HCT116 (cell line): ENCODE data around the gene PAXIP1. TPM values are rescaled to one million over a fixed set of nuclear protein-coding genes. Genes with fewer than 3 reads are reported as not detected.
"Not testable (repeated sequence)": the region's sequence is repeated elsewhere in the genome, so short reads cannot be mapped to it uniquely, and the experiment has no call there.

Source experiments
- ATAC-seq: fragments of 200-7000 bp; cut with Tn5 transposase; 2 replicates; pipeline ENCODE4 v1.9.1; 2020; ENCODE audit warnings: mild to moderate bottlenecking, moderate library complexity
- BruUV-seq: library from RNA; stranded (reverse); fragments of 400-500 nt; replicated peaks from 2 replicates; lab custom pipeline; 2021; lab: Mats Ljungman, UMichigan
- CTCF ChIA-PET: fragments of 300-600 bp; sonication (Branson Sonifier 250); formaldehyde crosslinking; loops from one replicate; lab custom pipeline; 2021; ENCODE audit warnings: antibody characterized with exemption; lab: Charles Lee
- POLR2A ChIA-PET: fragments of 300-600, 350-600 bp; sonication (Branson Sonifier 250); formaldehyde crosslinking; loops from one replicate; lab custom pipeline; 2021; ENCODE audit warnings: antibody characterized with exemption; lab: Charles Lee
- RAD21 ChIA-PET, 2 experiments: fragments of 300-600 bp; sonication (Branson Sonifier 250); formaldehyde crosslinking; loops; one replicate each; lab custom pipeline; 2023; ENCODE audit warnings: low total read pairs in 2 of 2; ENCODE audit not compliant: uncharacterized antibody in 2 of 2, unreplicated experiment in 2 of 2, low non-redundant PET in 1 of 2; lab: Charles Lee
- DNase-seq: peaks from one replicate; pipeline ENCODE4 v3.0.0-alpha.2; 2010; ENCODE audit warnings: low read depth, low spot score
- H2AFZ ChIP-seq: fragments of 200-600 bp; shearing (Covaris generic), sonication (generic); 2 replicates; pipeline ENCODE4 v1.6.1; 2017; ENCODE audit warnings: low read depth, mixed run types, mixed read lengths, antibody characterized with exemption, low read length; ENCODE audit not compliant: poor library complexity, severe bottlenecking
- H3K27ac ChIP-seq: 2 replicates; pipeline ENCODE4 v1.5.1; 2012; ENCODE audit warnings: low read depth, low read length
- H3K27me3 ChIP-seq: fragments of 200-600 bp; sonication (generic); 2 replicates; pipeline ENCODE4 v1.6.1; 2016; ENCODE audit warnings: mixed run types, low read length, mixed read lengths; ENCODE audit not compliant: insufficient read depth
- H3K36me3 ChIP-seq, 2 experiments: fragments of 200-500 bp in 1 of 2; fragments of 200-600 bp in 1 of 2; sonication (Bioruptor generic) in 1 of 2; sonication (generic) in 1 of 2; 2 replicates each; pipeline versions ENCODE4 v1.5.1 to v1.6.1; 2014 to 2016; ENCODE audit warnings: low read length in 2 of 2, inconsistent platforms in 1 of 2, mixed read lengths in 1 of 2, mixed run types in 1 of 2; ENCODE audit not compliant: insufficient read depth in 2 of 2, control insufficient read depth in 1 of 2
- H3K4me1 ChIP-seq, 2 experiments: fragments of 200-600 bp in 1 of 2; sonication (generic) in 1 of 2; 2 replicates each; pipeline versions ENCODE4 v1.5.1 to v1.6.1; 2012 to 2017; ENCODE audit warnings: low read length in 2 of 2, inconsistent platforms in 1 of 2, mild to moderate bottlenecking in 1 of 2, mixed read lengths in 1 of 2, mixed run types in 1 of 2, moderate library complexity in 1 of 2; ENCODE audit not compliant: insufficient read depth in 2 of 2, control insufficient read depth in 1 of 2
- H3K4me2 ChIP-seq: fragments of 200-600 bp; sonication (generic); 2 replicates; pipeline ENCODE4 v1.6.1; 2017; ENCODE audit warnings: mixed run types, low read length, mixed read lengths
- H3K4me3 ChIP-seq, 2 experiments: fragments of 200-600 bp in 1 of 2; sonication (generic) in 1 of 2; replicated peaks in 1 of 2; 2 replicates each; pipeline ENCODE4 v1.5.1; 2011 to 2016; ENCODE audit warnings: low read length in 2 of 2, control low read depth in 1 of 2, low read depth in 1 of 2, mild to moderate bottlenecking in 1 of 2, mixed read lengths in 1 of 2, mixed run types in 1 of 2
- H3K79me2 ChIP-seq: fragments of 200-600 bp; sonication (generic); 2 replicates; pipeline ENCODE4 v1.6.1; 2017; ENCODE audit warnings: mild to moderate bottlenecking, mixed run types, low read length, moderate library complexity, mixed read lengths; ENCODE audit not compliant: insufficient read depth
- H3K9ac ChIP-seq: fragments of 200-600 bp; sonication (generic); 2 replicates; pipeline ENCODE4 v1.6.1; 2016; ENCODE audit warnings: low read length, mixed read lengths
- H3K9me2 ChIP-seq: fragments of 200-600 bp; sonication (generic), shearing (Covaris generic); 2 replicates; pipeline ENCODE4 v1.6.1; 2017; ENCODE audit warnings: mixed run types, mild to moderate bottlenecking, moderate library complexity; ENCODE audit not compliant: insufficient read depth
- H3K9me3 ChIP-seq, 2 experiments: fragments of 200-500 bp in 1 of 2; fragments of 200-600 bp in 1 of 2; sonication (Bioruptor generic) in 1 of 2; sonication (generic) in 1 of 2; 2 replicates each; pipeline ENCODE4 v1.6.1; 2014 to 2017; ENCODE audit warnings: low read length in 2 of 2, mixed read lengths in 2 of 2, inconsistent platforms in 1 of 2, low read depth in 1 of 2, mild to moderate bottlenecking in 1 of 2, mixed run types in 1 of 2, moderate library complexity in 1 of 2; ENCODE audit not compliant: control insufficient read depth in 1 of 2, insufficient read depth in 1 of 2
- H4K20me1 ChIP-seq: fragments of 200-600 bp; sonication (generic), shearing (Covaris generic); 2 replicates; pipeline ENCODE4 v1.6.1; 2017; ENCODE audit warnings: mixed run types, mild to moderate bottlenecking, moderate library complexity; ENCODE audit not compliant: insufficient read depth
- CBX3 ChIP-seq: IDR thresholded peaks from 2 replicates; pipeline ENCODE4 v1.6.1; 2012; ENCODE audit warnings: low read depth
- SRF ChIP-seq: IDR thresholded peaks from 2 replicates; pipeline ENCODE4 v1.6.1; 2012; ENCODE audit warnings: low read depth
- YY1 ChIP-seq: IDR thresholded peaks from 2 replicates; pipeline ENCODE4 v1.6.1; 2011; ENCODE audit warnings: low read length, low read depth, moderate library complexity, mild to moderate bottlenecking; ENCODE audit not compliant: insufficient replicate concordance; ENCODE audit errors: extremely low read depth
- intact Hi-C: fragments of 100-400 bp; cut with micrococcal nuclease; formaldehyde crosslinking; loops from 2 replicates; pipeline ENCODE4 v1.10.0; 2022
- total RNA-seq: library from RNA; stranded (reverse); gene quantifications from one replicate; pipeline ENCODE4 v1.2.1, GENCODE V29; 2021; ENCODE audit not compliant: unreplicated experiment
- TF ChIP-seq, protein P1 (sequence below), 3 experiments: fragments of 200-600 bp in 1 of 3; sonication (generic) in 1 of 3; IDR thresholded peaks in 2 of 3; conservative IDR thresholded peaks in 1 of 3; 2 replicates each; pipeline ENCODE4 v1.5.1; 2012 to 2017; ENCODE audit warnings: low read depth in 2 of 3, low read length in 2 of 3, antibody characterized with exemption in 1 of 3, borderline replicate concordance in 1 of 3, control low read depth in 1 of 3, mild to moderate bottlenecking in 1 of 3, mixed read lengths in 1 of 3, mixed run types in 1 of 3, moderate library complexity in 1 of 3; ENCODE audit not compliant: insufficient read depth in 1 of 3

PAXIP1 gene
- total RNA-seq, 1 experiment from 2014 or later: 20.4 TPM

- TF ChIP-seq YY1: no peak
- TF ChIP-seq, protein P1, sequence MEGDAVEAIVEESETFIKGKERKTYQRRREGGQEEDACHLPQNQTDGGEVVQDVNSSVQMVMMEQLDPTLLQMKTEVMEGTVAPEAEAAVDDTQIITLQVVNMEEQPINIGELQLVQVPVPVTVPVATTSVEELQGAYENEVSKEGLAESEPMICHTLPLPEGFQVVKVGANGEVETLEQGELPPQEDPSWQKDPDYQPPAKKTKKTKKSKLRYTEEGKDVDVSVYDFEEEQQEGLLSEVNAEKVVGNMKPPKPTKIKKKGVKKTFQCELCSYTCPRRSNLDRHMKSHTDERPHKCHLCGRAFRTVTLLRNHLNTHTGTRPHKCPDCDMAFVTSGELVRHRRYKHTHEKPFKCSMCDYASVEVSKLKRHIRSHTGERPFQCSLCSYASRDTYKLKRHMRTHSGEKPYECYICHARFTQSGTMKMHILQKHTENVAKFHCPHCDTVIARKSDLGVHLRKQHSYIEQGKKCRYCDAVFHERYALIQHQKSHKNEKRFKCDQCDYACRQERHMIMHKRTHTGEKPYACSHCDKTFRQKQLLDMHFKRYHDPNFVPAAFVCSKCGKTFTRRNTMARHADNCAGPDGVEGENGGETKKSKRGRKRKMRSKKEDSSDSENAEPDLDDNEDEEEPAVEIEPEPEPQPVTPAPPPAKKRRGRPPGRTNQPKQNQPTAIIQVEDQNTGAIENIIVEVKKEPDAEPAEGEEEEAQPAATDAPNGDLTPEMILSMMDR (IDR thresholded peaks at IDR 0.05 in 2 of 3, conservative IDR thresholded peaks at IDR 0.05 in 1 of 3; ENCODE audit: borderline replicate concordance in 1 of 3, insufficient read depth in 1 of 3, low read depth in 2 of 3, low read length in 2 of 3): no peak
- no peak for TF ChIP-seq CBX3
- no peak for TF ChIP-seq SRF
- H3K4me3 ChIP-seq: no peak overlapping the region
- no peak overlapping the region for H3K9ac ChIP-seq
- no peak overlapping the region for H3K27ac ChIP-seq
- H3K4me1 ChIP-seq: no peaks in the 10 kb centered on the region
- ChIA-PET RAD21 (no interaction called here), POLR2A (no interaction called here), CTCF (interaction anchor here (1.2 kb wide), 1 partner anchor 10 kb away, joined by 3 read pairs; no protein-coding TSS in a partner anchor)
- no peaks in the 10 kb centered on the region for H3K9me2 ChIP-seq
- H3K27me3 ChIP-seq: no peaks in the 10 kb centered on the region
- intact Hi-C loops: no loop called here
- H3K79me2 ChIP-seq: no peaks in the 10 kb centered on the region
- no TSS peak for BruUV-seq
- H4K20me1 ChIP-seq: no peaks in the 10 kb centered on the region
- DNase-seq (no peak), ATAC-seq (no peak)
- H3K9me3 ChIP-seq: peaks cover 6 to 10% of the 10 kb centered on the region in 2 experiments; a peak in 2 of 4 replicates
- H3K4me2 ChIP-seq: no peak overlapping the region
- no peak overlapping the region for H2AFZ ChIP-seq
- no peaks in the 10 kb centered on the region for H3K36me3 ChIP-seq
Observed at GRCh38 chr7:154937837-154938236, 65.1 kb downstream of the PAXIP1 start.

- H3K27ac ChIP-seq, H3K4me1 ChIP-seq, H2AFZ ChIP-seq, H3K79me2 ChIP-seq, RAD21 ChIA-PET, BruUV-seq, H3K27me3 ChIP-seq, POLR2A ChIA-PET, intact Hi-C loops, DNase-seq, H3K9me3 ChIP-seq, H3K4me2 ChIP-seq, H3K9me2 ChIP-seq, H4K20me1 ChIP-seq, H3K9ac ChIP-seq, H3K36me3 ChIP-seq, H3K4me3 ChIP-seq, ATAC-seq, CTCF ChIA-PET: not testable (repeated sequence)
Observed at GRCh38 chr7:154934353-154934952, 68.5 kb downstream of the PAXIP1 start.
